Hindlimb muscle (tissue), 1 donor: ENCODE data around the gene SPEM2. TPM values are rescaled to one million over a fixed set of nuclear protein-coding genes. Genes with fewer than 3 reads are reported as not detected.

Experiments
- DNase-seq: peaks from one replicate; pipeline ENCODE4 v3.0.0-alpha.2; 2013
- polyA plus RNA-seq: library from polyadenylated mRNA; unstranded; fragments of 120-200 nt; gene quantifications from one replicate; pipeline ENCODE4 v1.2.1, GENCODE V29; 2013; ENCODE audit not compliant: insufficient read length

The SPEM2 gene
- polyA plus RNA-seq, 1 donor: not detected

GRCh38 chr17:7475764-7476422 lies 50.5 kb downstream of the SPEM2 start:
- no peak for DNase-seq

DNA sequence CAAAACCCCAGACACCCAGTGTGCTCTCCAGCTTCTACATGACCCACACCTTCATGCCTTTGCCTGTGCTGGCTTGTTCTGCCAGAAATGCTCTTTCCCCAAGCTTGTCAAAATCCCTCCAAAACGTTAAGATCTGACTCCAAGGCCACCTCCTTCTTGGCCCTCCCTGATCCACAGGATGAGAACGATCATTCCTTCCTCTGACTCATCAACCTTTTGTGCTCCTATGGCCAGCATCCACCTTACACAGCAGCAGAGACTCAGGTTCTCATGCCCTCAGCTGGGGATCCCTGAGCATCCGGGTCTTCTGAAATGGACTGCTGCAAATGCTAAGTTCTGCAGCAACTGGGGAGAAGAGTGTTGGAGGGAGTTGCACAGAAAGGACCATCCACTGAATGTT lies 51.1 kb downstream of the SPEM2 start:
- no peak for DNase-seq

GRCh38 chr17:7476951-7477350 lies 51.5 kb downstream of the SPEM2 start:
- DNase-seq: no peak

Other genes starting within 250 kb of the SPEM2 start
- 1.8 TPM for gene ASGR1, start 246.2 kb upstream of the SPEM2 start, polyA plus RNA-seq
- gene DLG4, start 205.8 kb upstream of the SPEM2 start, polyA plus RNA-seq: 18.6 TPM
- gene ACADVL, start 205.7 kb upstream of the SPEM2 start, polyA plus RNA-seq: 260 TPM
- 40.6 TPM for gene DVL2, start 191.1 kb upstream of the SPEM2 start, polyA plus RNA-seq
- gene PHF23, start 186.2 kb upstream of the SPEM2 start, polyA plus RNA-seq: 34.4 TPM
- gene GABARAP, start 183.2 kb upstream of the SPEM2 start, polyA plus RNA-seq: 269 TPM
- gene CTDNEP1, start 173.9 kb upstream of the SPEM2 start, polyA plus RNA-seq: 184 TPM
- gene ELP5, start 173.4 kb upstream of the SPEM2 start, polyA plus RNA-seq: 46.1 TPM
- 1.6 TPM for gene CLDN7, start 163.1 kb upstream of the SPEM2 start, polyA plus RNA-seq
- gene SLC2A4, start 143.9 kb upstream of the SPEM2 start, polyA plus RNA-seq: 42.0 TPM
- 3.6 TPM for gene YBX2, start 131.0 kb upstream of the SPEM2 start, polyA plus RNA-seq
- gene EIF5A, start 118.0 kb upstream of the SPEM2 start, polyA plus RNA-seq: 295 TPM
- 68.4 TPM for gene GPS2, start 110.3 kb upstream of the SPEM2 start, polyA plus RNA-seq
- 23.9 TPM for gene NEURL4, start 96.3 kb upstream of the SPEM2 start, polyA plus RNA-seq
- gene ACAP1, start 89.1 kb upstream of the SPEM2 start, polyA plus RNA-seq: 13.6 TPM
- gene KCTD11, start 73.5 kb upstream of the SPEM2 start, polyA plus RNA-seq: 8.9 TPM
- not detected for gene TMEM95, start 70.5 kb upstream of the SPEM2 start, polyA plus RNA-seq
- 0.66 TPM for gene TNK1, start 44.5 kb upstream of the SPEM2 start, polyA plus RNA-seq
- 31.1 TPM for gene PLSCR3, start 31.1 kb upstream of the SPEM2 start, polyA plus RNA-seq
- gene TMEM256, start 21.5 kb upstream of the SPEM2 start, polyA plus RNA-seq: 52.9 TPM
- 31.4 TPM for gene NLGN2, start 17.8 kb upstream of the SPEM2 start, polyA plus RNA-seq
- not detected for gene SPEM1, start 5.3 kb upstream of the SPEM2 start, polyA plus RNA-seq
- gene SPEM3, start 3.2 kb downstream of the SPEM2 start, polyA plus RNA-seq: not detected
- gene TMEM102, start 9.8 kb downstream of the SPEM2 start, polyA plus RNA-seq: 1.5 TPM
- 2.6 TPM for gene FGF11, start 13.9 kb downstream of the SPEM2 start, polyA plus RNA-seq
- 86.6 TPM for gene CHRNB1, start 19.4 kb downstream of the SPEM2 start, polyA plus RNA-seq
- gene ZBTB4, start 54.0 kb downstream of the SPEM2 start, polyA plus RNA-seq: 27.5 TPM
- gene SLC35G6, start 55.8 kb downstream of the SPEM2 start, polyA plus RNA-seq: 0.13 TPM
- gene POLR2A, start 58.8 kb downstream of the SPEM2 start, polyA plus RNA-seq: 70.0 TPM
- gene TNFSF12, start 123.4 kb downstream of the SPEM2 start, polyA plus RNA-seq: 32.4 TPM
- 4.0 TPM for gene TNFSF13, start 133.1 kb downstream of the SPEM2 start, polyA plus RNA-seq
- 34.1 TPM for gene SENP3, start 136.3 kb downstream of the SPEM2 start, polyA plus RNA-seq
- 55.2 TPM for gene CD68, start 154.0 kb downstream of the SPEM2 start, polyA plus RNA-seq
- 38.6 TPM for gene MPDU1, start 158.2 kb downstream of the SPEM2 start, polyA plus RNA-seq
- 2.3 TPM for gene SOX15, start 164.5 kb downstream of the SPEM2 start, polyA plus RNA-seq
- gene FXR2, start 189.3 kb downstream of the SPEM2 start, polyA plus RNA-seq: 38.3 TPM
- gene SAT2, start 202.2 kb downstream of the SPEM2 start, polyA plus RNA-seq: 64.4 TPM
- 1.0 TPM for gene SHBG, start 204.5 kb downstream of the SPEM2 start, polyA plus RNA-seq
- 33.8 TPM for gene ATP1B2, start 225.3 kb downstream of the SPEM2 start, polyA plus RNA-seq